ENCODE measurements around the gene GIMAP1.

The GIMAP1 gene

GRCh38 chr7:150744041-150744656 lies 27.7 kb downstream of the GIMAP1 start:
- H3K4me3 Mint-ChIP-seq: peak overlapping the region; percentile 82 to 98
- H3K36me3 Mint-ChIP-seq (ENCODE audit: insufficient read depth): peaks cover 67% of the 10 kb centered on the region
- ATAC-seq (replicated peaks): no peak
- no peak for DNase-seq
- peaks cover 88 to 94% of the 10 kb centered on the region in 2 donors for H3K4me1 Mint-ChIP-seq (ENCODE audit: low read depth in 2 of 2)
- peak overlapping the region; percentile 85 to 92 for H3K27ac Mint-ChIP-seq
- no peaks in the 10 kb centered on the region for H3K9me3 Mint-ChIP-seq
- no peaks in the 10 kb centered on the region for H3K27me3 Mint-ChIP-seq

GRCh38 chr7:150745086-150745485 lies 28.7 kb downstream of the GIMAP1 start:
- H3K36me3 Mint-ChIP-seq (ENCODE audit: insufficient read depth): peaks cover 58% of the 10 kb centered on the region
- H3K27ac Mint-ChIP-seq: peak overlapping the region; percentile 85 to 92
- ATAC-seq (replicated peaks) (no peak), DNase-seq (no peak)
- peaks cover 87 to 97% of the 10 kb centered on the region in 2 donors for H3K4me1 Mint-ChIP-seq (ENCODE audit: low read depth in 2 of 2)
- peak overlapping the region; percentile 82 to 98 for H3K4me3 Mint-ChIP-seq
- H3K9me3 Mint-ChIP-seq: no peaks in the 10 kb centered on the region
- H3K27me3 Mint-ChIP-seq: no peaks in the 10 kb centered on the region

GRCh38 chr7:150745876-150746275 lies 29.5 kb downstream of the GIMAP1 start:
- Mint-ChIP-seq H3K27ac (peak overlapping the region; percentile 85 to 92), H3K9me3 (no peaks in the 10 kb centered on the region), H3K36me3 (ENCODE audit: insufficient read depth) (peaks cover 50% of the 10 kb centered on the region), H3K4me3 (peak overlapping the region; percentile 65 to 82), H3K27me3 (no peaks in the 10 kb centered on the region), H3K4me1 (ENCODE audit: low read depth in 2 of 2) (peaks cover 83 to 96% of the 10 kb centered on the region in 2 donors)
- ATAC-seq (replicated peaks) (no peak), DNase-seq (no peak)

GRCh38 chr7:150746921-150747320 lies 30.5 kb downstream of the GIMAP1 start:
- peaks cover 73 to 86% of the 10 kb centered on the region in 2 donors for H3K4me1 Mint-ChIP-seq (ENCODE audit: low read depth in 2 of 2)
- DNase-seq: no peak

GRCh38 chr7:150748376-150748775 lies 32.0 kb downstream of the GIMAP1 start:
- ATAC-seq (replicated peaks) (peak; percentile 83), DNase-seq (no peak)
- H3K36me3 Mint-ChIP-seq (ENCODE audit: insufficient read depth): peaks cover 25% of the 10 kb centered on the region
- H3K27ac Mint-ChIP-seq: peak overlapping the region; percentile 85
- H3K4me3 Mint-ChIP-seq: peak overlapping the region in 1 of 2 donors; percentile 46
- peaks cover 65 to 81% of the 10 kb centered on the region in 2 donors for H3K4me1 Mint-ChIP-seq (ENCODE audit: low read depth in 2 of 2)
- H3K27me3 Mint-ChIP-seq: no peaks in the 10 kb centered on the region
- no peaks in the 10 kb centered on the region for H3K9me3 Mint-ChIP-seq

More at GRCh38 chr7:150746921-150747320, 30.5 kb downstream of the GIMAP1 start:
- H3K9me3 Mint-ChIP-seq: no peaks in the 10 kb centered on the region
- H3K27me3 Mint-ChIP-seq: no peaks in the 10 kb centered on the region
- peak; percentile 9 for ATAC-seq (replicated peaks)
- H3K36me3 Mint-ChIP-seq (ENCODE audit: insufficient read depth): peaks cover 40% of the 10 kb centered on the region
- peak overlapping the region; percentile 85 for H3K27ac Mint-ChIP-seq
- peak overlapping the region; percentile 25 to 65 for H3K4me3 Mint-ChIP-seq

GRCh38 chr7:150751702-150752101 lies 35.3 kb downstream of the GIMAP1 start:
- Mint-ChIP-seq H3K4me3 (no peak overlapping the region), H3K27me3 (no peaks in the 10 kb centered on the region), H3K4me1 (ENCODE audit: low read depth in 2 of 2) (peaks cover 55 to 75% of the 10 kb centered on the region in 2 donors), H3K27ac (peak overlapping the region in 1 of 2 donors; percentile 87), H3K9me3 (no peaks in the 10 kb centered on the region), H3K36me3 (ENCODE audit: insufficient read depth) (peaks cover 17% of the 10 kb centered on the region)
- ATAC-seq (replicated peaks) (no peak), DNase-seq (no peak)

GRCh38 chr7:150753239-150753638 lies 36.8 kb downstream of the GIMAP1 start:
- DNase-seq (no peak), ATAC-seq (replicated peaks) (no peak)
- H3K27ac Mint-ChIP-seq: peak overlapping the region; percentile 87 to 94
- H3K9me3 Mint-ChIP-seq: no peaks in the 10 kb centered on the region
- H3K4me1 Mint-ChIP-seq (ENCODE audit: low read depth in 2 of 2): peaks cover 44 to 67% of the 10 kb centered on the region in 2 donors
- H3K27me3 Mint-ChIP-seq: no peaks in the 10 kb centered on the region
- peak overlapping the region in 1 of 2 donors; percentile 34 for H3K4me3 Mint-ChIP-seq
- H3K36me3 Mint-ChIP-seq (ENCODE audit: insufficient read depth): peaks cover 18% of the 10 kb centered on the region

GRCh38 chr7:150753826-150754603 lies 37.6 kb downstream of the GIMAP1 start:
- ATAC-seq (replicated peaks) (no peak), DNase-seq (no peak)
- Mint-ChIP-seq H3K27me3 (no peaks in the 10 kb centered on the region), H3K36me3 (ENCODE audit: insufficient read depth) (peaks cover 18% of the 10 kb centered on the region), H3K4me1 (ENCODE audit: low read depth in 2 of 2) (peaks cover 36 to 59% of the 10 kb centered on the region in 2 donors), H3K27ac (peak overlapping the region; percentile 87 to 94), H3K4me3 (peak overlapping the region; percentile 51 to 66), H3K9me3 (no peaks in the 10 kb centered on the region)

GRCh38 chr7:150754951-150755350 lies 38.5 kb downstream of the GIMAP1 start:
- H3K4me3 Mint-ChIP-seq: peak overlapping the region; percentile 39 to 59
- H3K9me3 Mint-ChIP-seq: no peaks in the 10 kb centered on the region
- H3K36me3 Mint-ChIP-seq (ENCODE audit: insufficient read depth): peaks cover 18% of the 10 kb centered on the region
- H3K27ac Mint-ChIP-seq: peak overlapping the region; percentile 87 to 90
- H3K4me1 Mint-ChIP-seq (ENCODE audit: low read depth in 2 of 2): peaks cover 31 to 50% of the 10 kb centered on the region in 2 donors
- DNase-seq: no peak
- no peaks in the 10 kb centered on the region for H3K27me3 Mint-ChIP-seq
- ATAC-seq (replicated peaks): peak; percentile 11

GRCh38 chr7:150755473-150756099 lies 39.2 kb downstream of the GIMAP1 start:
- ATAC-seq (replicated peaks) (peak; percentile 92), DNase-seq (peak; percentile 57 to 60 (median 58))
- Mint-ChIP-seq H3K4me3 (peak overlapping the region; percentile 39 to 59), H3K27ac (peak overlapping the region; percentile 87 to 90), H3K4me1 (ENCODE audit: low read depth in 2 of 2) (peaks cover 28 to 44% of the 10 kb centered on the region in 2 donors), H3K27me3 (no peaks in the 10 kb centered on the region), H3K36me3 (ENCODE audit: insufficient read depth) (peaks cover 18% of the 10 kb centered on the region), H3K9me3 (no peaks in the 10 kb centered on the region)

GRCh38 chr7:150756166-150756565 lies 39.8 kb downstream of the GIMAP1 start:
- H3K27ac Mint-ChIP-seq: peak overlapping the region; percentile 87 to 90
- ATAC-seq (replicated peaks) (no peak), DNase-seq (no peak)
- H3K9me3 Mint-ChIP-seq: no peaks in the 10 kb centered on the region
- no peaks in the 10 kb centered on the region for H3K27me3 Mint-ChIP-seq
- peaks cover 27 to 41% of the 10 kb centered on the region in 2 donors for H3K4me1 Mint-ChIP-seq (ENCODE audit: low read depth in 2 of 2)
- H3K36me3 Mint-ChIP-seq (ENCODE audit: insufficient read depth): peaks cover 18% of the 10 kb centered on the region
- peak overlapping the region; percentile 39 to 59 for H3K4me3 Mint-ChIP-seq

GRCh38 chr7:150756858-150757257 lies 40.4 kb downstream of the GIMAP1 start:
- H3K9me3 Mint-ChIP-seq: no peaks in the 10 kb centered on the region
- peaks cover 27 to 41% of the 10 kb centered on the region in 2 donors for H3K4me1 Mint-ChIP-seq (ENCODE audit: low read depth in 2 of 2)
- peak; percentile 34 for ATAC-seq (replicated peaks)
- no peaks in the 10 kb centered on the region for H3K27me3 Mint-ChIP-seq
- H3K36me3 Mint-ChIP-seq (ENCODE audit: insufficient read depth): peaks cover 18% of the 10 kb centered on the region
- peak; percentile 33 to 48 (median 42) for DNase-seq
- H3K27ac Mint-ChIP-seq: peak overlapping the region; percentile 87 to 90
- H3K4me3 Mint-ChIP-seq: peak overlapping the region; percentile 39 to 59

- Mint-ChIP-seq H3K27me3 (no peaks in the 10 kb centered on the region), H3K4me3 (no peak overlapping the region), H3K9me3 (no peaks in the 10 kb centered on the region), H3K36me3 (ENCODE audit: insufficient read depth) (peaks cover 15% of the 10 kb centered on the region), H3K4me1 (ENCODE audit: low read depth in 2 of 2) (peaks cover 17 to 25% of the 10 kb centered on the region in 2 donors), H3K27ac (no peak overlapping the region)
- DNase-seq (no peak), ATAC-seq (replicated peaks) (no peak)
These were observed 43.1 kb downstream of the GIMAP1 start for GRCh38 chr7:150759479-150759878.

Measured in effector memory CD8-positive, alpha-beta T cell (primary cell).